ENCODE results near the gene ZEB1.

DNA sequence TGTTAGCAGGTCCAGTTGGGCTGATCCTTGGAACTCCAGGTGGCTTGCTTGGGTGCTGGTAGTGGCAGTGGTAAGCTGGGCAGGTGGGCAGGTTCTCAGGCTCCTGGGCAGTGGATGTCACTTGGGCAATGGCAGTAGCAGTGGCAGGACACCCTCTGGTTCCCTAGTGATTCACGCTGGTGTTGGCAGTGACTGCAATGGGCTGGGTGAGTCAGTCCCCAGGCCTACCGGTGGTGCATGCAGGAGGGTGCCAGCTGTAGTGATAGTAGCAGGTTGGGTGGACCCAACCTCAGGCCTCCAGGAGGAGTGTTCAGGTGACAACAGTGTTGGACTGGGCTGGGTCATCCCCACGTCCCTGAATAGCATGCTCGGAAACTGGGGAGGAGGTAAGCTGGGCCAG is 189.2 kb downstream of the ZEB1 start:
- TF ChIP-seq EGR1 (IDR thresholded peaks at IDR 0.05) (no peak), YY1 (IDR thresholded peaks at IDR 0.05; ENCODE audit: low read depth) (no peak), TCF12 (IDR thresholded peaks at IDR 0.05; ENCODE audit: low read depth) (no peak)
